Measurements from ENCODE around the gene NFE2L3.

DNA sequence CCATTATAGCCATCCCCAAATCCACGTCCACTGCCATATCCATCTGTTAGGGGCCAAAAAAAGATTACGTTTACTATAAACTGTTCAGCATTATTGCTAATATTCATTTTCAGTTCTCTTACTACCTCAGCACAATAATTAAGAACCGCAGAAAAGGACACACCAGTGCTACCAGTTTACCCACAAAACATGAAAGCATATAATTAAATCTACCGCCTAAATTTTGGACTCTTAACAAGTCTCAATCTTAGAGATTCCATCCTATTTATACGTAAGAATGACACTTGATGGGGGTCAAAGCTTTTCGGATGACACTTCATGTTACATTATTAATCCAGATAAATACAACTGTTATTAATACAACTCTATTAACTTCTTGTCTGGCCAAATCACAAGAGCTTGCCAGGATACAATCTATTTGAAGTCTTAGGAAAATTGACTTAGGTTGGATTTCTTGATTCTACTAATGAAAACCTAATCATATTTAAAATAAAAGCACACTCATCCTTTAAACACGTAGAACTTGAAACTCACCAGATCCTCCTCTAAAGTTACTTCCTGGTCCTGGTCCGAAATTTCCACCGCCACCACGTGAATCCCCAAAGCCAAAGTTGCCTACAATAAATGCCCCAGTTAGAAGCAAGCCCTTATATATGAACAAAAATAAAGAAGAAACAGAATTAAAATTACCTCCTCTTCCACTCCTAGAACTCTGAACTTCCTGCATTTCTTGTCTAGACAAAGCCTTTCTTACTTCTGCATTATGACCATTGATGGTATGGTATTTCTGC is 44.1 kb downstream of the NFE2L3 start:
- no peak for TF ChIP-seq POLR2AphosphoS5 (IDR thresholded peaks at IDR 0.05)
- TF ChIP-seq CTCF (IDR thresholded peaks at IDR 0.05): no peak

Data from esophagus muscularis mucosa (tissue), 3 donors.